GM18868 (cell line): ENCODE results near the gene ANKRD11.

Experiments used
- ATAC-seq: cut with Tn5 transposase; IDR thresholded peaks from one replicate; pipeline ENCODE4 v1.9.1; 2021; ENCODE audit warnings: mild to moderate bottlenecking, moderate library complexity; ENCODE audit not compliant: unreplicated experiment

The ANKRD11 gene

GRCh38 chr16:89290472-89290871, 199.9 kb downstream of the ANKRD11 start:
- no peak for ATAC-seq

GRCh38 chr16:89289428-89290395, 200.6 kb downstream of the ANKRD11 start:
- ATAC-seq, result peak; percentile 50

GRCh38 chr16:89288966-89289365, 201.4 kb downstream of the ANKRD11 start:
- ATAC-seq, result no peak

- ATAC-seq, result no peak
Measured at GRCh38 chr16:89288577-89288844, 201.8 kb downstream of the ANKRD11 start.

GRCh38 chr16:89287777-89288576, 202.4 kb downstream of the ANKRD11 start:
- no peak for ATAC-seq

GRCh38 chr16:89286096-89286495, 204.3 kb downstream of the ANKRD11 start:
- no peak for ATAC-seq

GRCh38 chr16:89285381-89285780, 205.0 kb downstream of the ANKRD11 start:
- ATAC-seq, result no peak

GRCh38 chr16:89283449-89283848, 206.9 kb downstream of the ANKRD11 start:
- ATAC-seq, result no peak

- no peak for ATAC-seq
Measured at GRCh38 chr16:89282523-89282922, 207.8 kb downstream of the ANKRD11 start.

- ATAC-seq, result no peak
Measured at GRCh38 chr16:89281829-89282228, 208.5 kb downstream of the ANKRD11 start.

GRCh38 chr16:89281189-89281577, 209.2 kb downstream of the ANKRD11 start:
- no peak for ATAC-seq

GRCh38 chr16:89280546-89281188, 209.7 kb downstream of the ANKRD11 start:
- no peak for ATAC-seq

- ATAC-seq, result no peak
Measured at GRCh38 chr16:89279666-89280481, 210.5 kb downstream of the ANKRD11 start.

- ATAC-seq, result no peak
Measured at GRCh38 chr16:89278441-89279240, 211.7 kb downstream of the ANKRD11 start.

GRCh38 chr16:89277641-89278341, 212.6 kb downstream of the ANKRD11 start:
- ATAC-seq, result no peak

GRCh38 chr16:89277049-89277448, 213.3 kb downstream of the ANKRD11 start:
- ATAC-seq, result no peak

- no peak for ATAC-seq
Measured at GRCh38 chr16:89275837-89276720, 214.3 kb downstream of the ANKRD11 start.

GRCh38 chr16:89275284-89275584, 215.1 kb downstream of the ANKRD11 start:
- ATAC-seq, result no peak
